GM20000 (cell line): ENCODE measurements around the gene UGT1A10.
"Not testable (repeated sequence)": the region's sequence is repeated elsewhere in the genome, so short reads cannot be mapped to it uniquely, and the experiment has no call there.

ENCODE experiments used
- DNase-seq: peaks from one replicate; pipeline ENCODE4 v3.0.0; 2012; ENCODE audit warnings: low spot score
- TF ChIP-seq, protein P1 (sequence below): IDR thresholded peaks from 2 replicates; pipeline ENCODE4 v1.5.1; 2012; ENCODE audit warnings: mild to moderate bottlenecking, control low read depth; ENCODE audit errors: extremely low read depth, missing control alignments

The UGT1A10 gene

DNA sequence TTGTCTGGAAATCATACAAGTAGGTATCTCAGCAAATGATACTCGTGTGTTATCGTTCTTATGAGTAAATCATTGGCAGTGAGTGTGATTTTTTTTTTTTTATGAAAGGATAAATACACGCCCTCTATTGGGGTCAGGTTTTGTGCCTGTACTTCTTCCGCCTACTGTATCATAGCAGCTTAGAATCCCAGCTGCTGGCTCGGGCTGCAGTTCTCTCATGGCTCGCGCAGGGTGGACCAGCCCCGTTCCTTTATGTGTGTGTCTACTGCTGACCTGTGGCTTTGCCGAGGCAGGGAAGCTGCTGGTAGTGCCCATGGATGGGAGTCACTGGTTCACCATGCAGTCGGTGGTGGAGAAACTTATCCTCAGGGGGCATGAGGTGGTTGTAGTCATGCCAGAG lies at the start of gene UGT1A10:
UGT1A10 (plus strand) TSS at position 143 of the 400 bp plus-strand sequence; CDS start at position 218, 75 bp downstream.
- not testable (repeated sequence) for DNase-seq

GRCh38 chr2:233588400-233588799 lies 47.8 kb upstream of the UGT1A10 start:
- DNase-seq = no peak
- TF ChIP-seq, protein P1, sequence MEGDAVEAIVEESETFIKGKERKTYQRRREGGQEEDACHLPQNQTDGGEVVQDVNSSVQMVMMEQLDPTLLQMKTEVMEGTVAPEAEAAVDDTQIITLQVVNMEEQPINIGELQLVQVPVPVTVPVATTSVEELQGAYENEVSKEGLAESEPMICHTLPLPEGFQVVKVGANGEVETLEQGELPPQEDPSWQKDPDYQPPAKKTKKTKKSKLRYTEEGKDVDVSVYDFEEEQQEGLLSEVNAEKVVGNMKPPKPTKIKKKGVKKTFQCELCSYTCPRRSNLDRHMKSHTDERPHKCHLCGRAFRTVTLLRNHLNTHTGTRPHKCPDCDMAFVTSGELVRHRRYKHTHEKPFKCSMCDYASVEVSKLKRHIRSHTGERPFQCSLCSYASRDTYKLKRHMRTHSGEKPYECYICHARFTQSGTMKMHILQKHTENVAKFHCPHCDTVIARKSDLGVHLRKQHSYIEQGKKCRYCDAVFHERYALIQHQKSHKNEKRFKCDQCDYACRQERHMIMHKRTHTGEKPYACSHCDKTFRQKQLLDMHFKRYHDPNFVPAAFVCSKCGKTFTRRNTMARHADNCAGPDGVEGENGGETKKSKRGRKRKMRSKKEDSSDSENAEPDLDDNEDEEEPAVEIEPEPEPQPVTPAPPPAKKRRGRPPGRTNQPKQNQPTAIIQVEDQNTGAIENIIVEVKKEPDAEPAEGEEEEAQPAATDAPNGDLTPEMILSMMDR = no peak

GRCh38 chr2:233592706-233593105 lies 43.5 kb upstream of the UGT1A10 start:
- DNase-seq = not testable (repeated sequence)

GRCh38 chr2:233593201-233593600 lies 43.0 kb upstream of the UGT1A10 start:
- TF ChIP-seq, protein P1 = no peak
- peak; percentile 55 for DNase-seq

DNA sequence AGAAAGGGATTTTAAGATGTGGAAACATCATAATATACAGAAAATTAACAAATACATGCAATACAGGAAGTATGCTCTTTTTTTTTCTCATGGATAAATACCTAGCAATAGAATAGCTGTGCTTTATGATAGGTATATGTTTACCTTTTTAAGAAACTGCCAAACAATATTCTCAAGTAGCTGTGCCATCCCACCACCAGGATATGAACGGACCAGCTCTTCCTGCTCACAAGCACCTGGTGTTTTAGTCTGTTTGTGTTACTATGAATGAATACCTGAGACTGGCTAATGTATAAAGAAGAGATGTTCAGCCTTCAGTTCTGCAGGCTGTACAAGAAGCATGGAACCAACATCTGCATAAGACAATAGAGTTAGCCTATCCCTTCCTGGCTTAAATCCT lies 38.7 kb upstream of the UGT1A10 start:
- no peak for DNase-seq
- TF ChIP-seq, protein P1 = no peak

DNA sequence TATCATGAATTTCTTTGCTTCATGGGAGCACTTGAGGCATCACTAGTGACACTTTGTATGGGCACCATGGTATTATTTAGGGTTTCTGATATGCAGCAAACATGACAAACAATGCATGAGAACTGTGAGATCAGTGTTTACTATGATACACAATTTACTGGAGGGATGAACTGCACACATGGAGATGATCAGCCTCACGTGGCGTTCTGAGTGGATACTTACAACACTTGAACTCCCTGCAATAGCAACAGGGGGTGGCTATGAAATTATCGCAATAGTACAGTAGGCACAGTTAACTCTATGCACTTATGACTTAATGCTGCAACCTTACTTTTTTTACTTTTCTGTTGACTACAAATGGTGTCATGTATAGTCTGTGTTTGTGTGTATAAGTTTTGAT lies 37.3 kb upstream of the UGT1A10 start:
- TF ChIP-seq, protein P1 = no peak
- no peak for DNase-seq

DNA sequence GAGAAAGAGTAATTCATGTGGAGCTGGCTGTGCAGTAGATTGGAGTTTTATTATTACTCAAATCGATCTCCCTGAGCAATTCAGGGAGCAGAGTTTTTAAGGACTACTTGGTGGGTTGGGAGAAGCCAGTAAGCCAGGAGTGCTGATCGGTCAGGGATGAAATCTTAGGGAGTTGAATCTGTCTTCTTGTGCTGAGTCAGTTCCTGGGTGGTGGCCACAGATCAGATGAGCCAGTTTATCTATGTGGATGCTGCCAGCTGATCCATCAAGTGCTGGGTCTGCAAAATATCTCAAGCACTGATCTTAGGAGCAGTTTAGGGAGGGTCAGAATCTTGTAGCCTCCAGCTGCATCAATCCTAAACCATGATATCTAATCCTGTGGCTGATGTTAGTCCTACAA lies 35.9 kb upstream of the UGT1A10 start:
- no peak for DNase-seq
- TF ChIP-seq, protein P1 = no peak

GRCh38 chr2:233602076-233602475 lies 34.2 kb upstream of the UGT1A10 start:
- no peak for DNase-seq
- TF ChIP-seq, protein P1 = no peak

DNA sequence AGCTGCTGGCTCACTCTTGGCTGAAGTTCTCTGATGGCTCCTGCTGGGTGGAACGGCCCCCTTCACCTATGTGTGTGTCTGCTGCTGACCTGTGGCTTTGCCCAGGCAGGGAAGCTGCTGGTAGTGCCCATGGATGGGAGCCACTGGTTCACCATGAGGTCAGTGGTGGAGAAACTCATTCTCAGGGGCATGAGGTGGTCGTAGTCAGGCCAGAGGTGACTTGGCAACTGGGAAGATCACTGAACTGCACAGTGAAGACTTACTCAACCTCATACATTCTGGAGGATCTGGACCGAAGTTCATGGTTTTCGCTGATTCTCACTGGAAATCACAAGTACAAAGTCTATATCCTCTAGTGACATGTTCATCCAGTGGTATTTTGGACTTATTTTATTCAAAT lies 32.7 kb upstream of the UGT1A10 start:
- TF ChIP-seq, protein P1 = no peak
- DNase-seq = no peak
